Measurements from ENCODE around the gene FCHSD1.

DNA sequence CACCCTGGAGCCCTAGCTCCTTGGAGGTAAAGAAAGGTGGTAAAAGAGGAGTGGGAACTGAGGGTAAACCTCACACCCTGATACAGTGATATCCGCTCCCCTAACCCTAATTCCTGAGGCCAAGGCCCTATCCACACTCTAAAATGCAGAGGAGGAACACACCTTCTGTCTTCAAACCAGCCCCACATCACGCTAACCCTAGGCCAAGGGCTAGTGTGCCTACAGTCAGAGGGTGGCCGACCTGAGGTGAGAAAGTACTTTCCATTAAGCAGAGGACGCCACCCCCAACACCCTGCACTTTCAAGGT is 15.2 kb downstream of the FCHSD1 start:
- TF ChIP-seq, protein P1, sequence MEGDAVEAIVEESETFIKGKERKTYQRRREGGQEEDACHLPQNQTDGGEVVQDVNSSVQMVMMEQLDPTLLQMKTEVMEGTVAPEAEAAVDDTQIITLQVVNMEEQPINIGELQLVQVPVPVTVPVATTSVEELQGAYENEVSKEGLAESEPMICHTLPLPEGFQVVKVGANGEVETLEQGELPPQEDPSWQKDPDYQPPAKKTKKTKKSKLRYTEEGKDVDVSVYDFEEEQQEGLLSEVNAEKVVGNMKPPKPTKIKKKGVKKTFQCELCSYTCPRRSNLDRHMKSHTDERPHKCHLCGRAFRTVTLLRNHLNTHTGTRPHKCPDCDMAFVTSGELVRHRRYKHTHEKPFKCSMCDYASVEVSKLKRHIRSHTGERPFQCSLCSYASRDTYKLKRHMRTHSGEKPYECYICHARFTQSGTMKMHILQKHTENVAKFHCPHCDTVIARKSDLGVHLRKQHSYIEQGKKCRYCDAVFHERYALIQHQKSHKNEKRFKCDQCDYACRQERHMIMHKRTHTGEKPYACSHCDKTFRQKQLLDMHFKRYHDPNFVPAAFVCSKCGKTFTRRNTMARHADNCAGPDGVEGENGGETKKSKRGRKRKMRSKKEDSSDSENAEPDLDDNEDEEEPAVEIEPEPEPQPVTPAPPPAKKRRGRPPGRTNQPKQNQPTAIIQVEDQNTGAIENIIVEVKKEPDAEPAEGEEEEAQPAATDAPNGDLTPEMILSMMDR (conservative IDR thresholded peaks at IDR 0.05; ENCODE audit: low read length): no peak
- TF ChIP-seq EZH2phosphoT487 (IDR thresholded peaks at IDR 0.05; ENCODE audit: borderline replicate concordance): no peak

Measured in Loucy (cell line).